HS-27A (cell line): ENCODE measurements around the gene OSR1.
"Not testable (repeated sequence)": the region's sequence is repeated elsewhere in the genome, so short reads cannot be mapped to it uniquely, and the experiment has no call there.

Experiments
- DNase-seq: peaks from one replicate; pipeline ENCODE4 v3.0.0-alpha.2; 2012; ENCODE audit warnings: low read depth, missing footprints

Gene OSR1

DNA sequence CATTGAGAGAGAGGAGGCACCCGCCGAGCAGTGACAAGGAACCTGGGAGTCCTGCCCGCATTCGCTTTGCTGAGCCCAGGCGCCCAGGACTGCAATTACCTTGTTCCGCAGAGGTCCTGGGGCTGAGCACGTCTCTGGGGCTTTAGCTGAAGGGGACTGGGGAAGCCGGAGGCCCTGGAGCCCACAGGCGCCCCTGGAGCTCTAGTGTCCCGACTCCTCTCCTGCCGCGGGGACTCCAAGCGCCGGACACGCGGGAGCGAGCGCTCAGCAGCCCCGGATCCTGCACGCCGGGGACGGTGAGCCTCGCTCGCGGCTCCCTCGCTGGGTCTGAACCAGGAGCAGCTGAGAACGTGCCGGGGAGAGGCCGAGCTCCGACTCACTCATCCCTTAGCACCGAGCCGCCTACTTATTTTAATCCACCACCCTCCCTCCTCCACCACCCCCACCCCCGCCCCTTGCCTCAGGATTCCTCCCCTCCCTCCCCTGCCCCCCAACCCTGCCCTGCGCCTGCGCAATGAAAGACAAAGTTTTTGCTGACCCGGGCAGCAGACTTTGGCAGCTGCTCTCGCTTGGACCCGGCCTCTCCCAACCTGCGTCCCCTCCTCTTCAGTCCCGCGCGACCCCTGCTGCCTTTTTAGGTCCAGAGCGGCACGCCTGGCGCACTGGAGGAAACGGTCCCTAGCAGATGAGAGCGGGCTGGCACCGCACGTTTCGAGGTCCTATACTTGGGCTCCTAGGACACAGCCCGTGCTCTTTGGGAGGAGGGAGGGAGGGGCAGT lies at the start of gene OSR1:
Gene OSR1 (minus strand): TSS at position 382 of the 779 bp plus-strand sequence. CDS start 4,818 bp downstream, outside the sequence.
- no peak for DNase-seq

DNA sequence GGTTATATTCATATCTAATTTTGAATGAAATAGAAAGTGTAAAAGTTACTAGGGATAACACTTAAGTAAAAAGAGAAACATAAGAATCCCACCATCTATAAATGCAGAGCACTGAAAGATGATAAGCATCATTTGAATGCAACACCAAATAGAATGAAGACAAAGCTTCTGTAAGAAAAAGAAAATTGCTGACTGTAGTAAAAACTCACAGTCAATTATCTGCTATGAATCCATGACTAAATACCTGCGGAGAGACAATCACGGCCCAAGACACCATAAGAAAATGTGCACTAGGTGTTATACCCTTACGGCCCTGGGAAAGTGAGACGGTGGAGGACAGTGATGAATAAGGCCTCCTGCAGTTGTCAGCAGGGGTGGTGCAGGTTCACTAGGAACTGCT lies 45.4 kb upstream of the OSR1 start:
- DNase-seq, result no peak

DNA sequence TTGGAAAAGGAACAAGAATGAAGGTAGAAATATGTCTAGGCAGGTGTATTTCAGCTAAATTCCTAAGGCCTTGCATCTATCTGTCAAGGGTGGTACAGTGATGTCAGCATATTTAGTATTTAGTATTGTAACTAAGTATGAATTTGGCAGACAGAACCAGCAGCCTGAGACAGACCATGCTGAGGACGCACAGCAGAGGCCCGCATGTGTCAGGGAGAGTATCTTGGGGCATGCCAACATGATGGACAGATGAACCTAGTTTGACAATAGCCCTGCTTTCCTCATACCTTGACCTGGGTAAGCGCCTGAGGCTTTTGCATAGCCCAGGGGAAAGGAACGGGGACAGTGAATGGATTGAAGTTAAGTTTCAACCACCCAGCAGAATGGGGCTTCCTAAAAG lies 33.8 kb upstream of the OSR1 start:
- no peak for DNase-seq

DNA sequence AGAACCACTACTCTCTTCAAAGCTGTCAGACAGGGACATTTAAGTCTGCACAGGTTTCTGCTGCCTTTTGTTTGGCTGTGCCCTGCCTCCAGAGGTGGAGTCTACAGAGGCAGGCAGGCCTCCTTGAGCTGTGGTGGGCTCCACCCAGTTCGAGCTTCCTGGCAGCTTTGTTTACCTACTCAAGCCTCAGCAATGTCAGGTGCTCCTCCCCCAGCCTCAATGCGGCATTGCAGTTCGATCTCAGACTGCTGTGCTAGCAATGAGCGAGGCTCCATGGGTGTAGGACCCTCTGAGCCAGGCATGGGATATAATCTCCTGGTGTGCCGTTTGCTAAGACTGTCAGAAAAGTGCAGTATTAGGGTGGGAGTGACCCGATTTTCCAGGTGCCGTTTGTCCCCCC lies 31.0 kb upstream of the OSR1 start:
- not testable (repeated sequence) for DNase-seq

DNA sequence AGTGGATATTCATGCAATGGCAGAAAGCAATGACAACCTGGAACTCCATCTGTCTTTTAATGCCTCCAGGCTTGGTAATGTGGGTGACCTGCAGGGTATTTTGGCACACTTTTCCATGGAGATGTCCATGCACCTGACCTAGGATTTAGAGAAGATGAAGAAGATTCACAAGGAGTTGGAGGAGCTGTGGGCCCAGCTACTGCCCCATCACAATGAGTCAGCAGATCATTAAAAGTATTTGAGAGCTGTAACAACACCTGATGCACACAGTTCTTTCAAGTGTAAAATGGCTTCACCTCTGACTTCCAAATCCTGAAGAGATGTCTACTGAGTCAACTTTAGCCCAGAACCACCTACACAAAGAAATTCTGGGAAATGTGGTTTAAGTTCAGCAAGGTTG lies 22.1 kb upstream of the OSR1 start:
- DNase-seq, result no peak

DNA sequence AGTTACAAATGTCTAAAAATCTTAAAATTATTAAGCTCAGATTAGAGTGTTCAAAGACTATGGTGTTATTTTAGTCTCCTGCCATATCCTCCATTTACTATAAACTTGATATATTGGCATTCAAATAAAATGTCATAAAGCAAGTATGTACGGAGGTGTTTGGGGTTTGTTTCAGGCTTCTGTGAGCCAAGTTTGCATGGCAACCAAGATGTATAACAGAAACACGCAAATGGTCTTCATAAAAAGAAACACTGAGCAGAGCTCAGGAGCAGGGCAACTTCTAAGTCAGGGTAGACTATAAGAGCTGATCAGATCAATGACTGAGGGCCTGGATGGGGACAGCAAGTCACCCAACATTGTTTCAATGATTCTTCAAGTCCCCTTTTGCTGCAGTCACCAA lies 20.5 kb upstream of the OSR1 start:
- DNase-seq, result no peak

DNA sequence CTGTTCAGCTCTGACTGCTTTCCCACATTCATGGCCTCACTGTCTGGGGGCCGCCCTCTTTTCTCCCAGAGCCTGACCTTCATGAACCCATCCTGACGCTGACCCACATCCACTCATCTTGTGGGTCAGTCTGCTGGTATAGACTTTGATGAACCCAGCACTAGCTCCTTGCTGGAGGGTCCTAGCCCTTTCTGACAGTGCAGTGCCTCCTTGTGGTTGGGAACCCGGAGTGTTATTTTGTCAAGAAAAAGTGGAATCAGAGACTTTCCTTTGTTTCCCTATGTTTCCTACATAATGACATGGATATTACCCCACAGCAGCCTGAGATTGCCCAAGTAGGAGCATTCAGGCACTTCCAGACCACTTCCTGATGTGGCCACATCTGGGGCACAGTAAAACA lies 19.3 kb upstream of the OSR1 start:
- DNase-seq, result no peak

DNA sequence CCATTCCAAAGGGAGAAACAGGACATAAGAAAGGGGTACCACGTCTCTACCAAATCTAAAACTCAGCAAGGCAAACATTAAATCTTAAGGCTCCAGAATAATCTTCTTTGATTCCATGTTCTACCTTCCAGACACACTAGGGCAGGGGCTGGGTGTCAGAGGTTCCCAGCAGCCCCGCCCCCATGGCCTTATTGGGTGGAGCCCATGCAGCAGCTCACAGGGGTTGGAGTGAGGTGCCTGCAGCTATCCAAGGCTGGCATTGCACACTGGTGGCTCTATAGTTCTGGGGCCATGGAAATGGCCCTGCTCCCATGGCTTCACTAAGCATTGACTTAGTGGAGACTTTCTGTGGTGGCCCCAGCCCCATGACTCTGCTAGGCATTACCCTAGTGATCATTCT lies 14.9 kb upstream of the OSR1 start:
- no peak for DNase-seq

DNA sequence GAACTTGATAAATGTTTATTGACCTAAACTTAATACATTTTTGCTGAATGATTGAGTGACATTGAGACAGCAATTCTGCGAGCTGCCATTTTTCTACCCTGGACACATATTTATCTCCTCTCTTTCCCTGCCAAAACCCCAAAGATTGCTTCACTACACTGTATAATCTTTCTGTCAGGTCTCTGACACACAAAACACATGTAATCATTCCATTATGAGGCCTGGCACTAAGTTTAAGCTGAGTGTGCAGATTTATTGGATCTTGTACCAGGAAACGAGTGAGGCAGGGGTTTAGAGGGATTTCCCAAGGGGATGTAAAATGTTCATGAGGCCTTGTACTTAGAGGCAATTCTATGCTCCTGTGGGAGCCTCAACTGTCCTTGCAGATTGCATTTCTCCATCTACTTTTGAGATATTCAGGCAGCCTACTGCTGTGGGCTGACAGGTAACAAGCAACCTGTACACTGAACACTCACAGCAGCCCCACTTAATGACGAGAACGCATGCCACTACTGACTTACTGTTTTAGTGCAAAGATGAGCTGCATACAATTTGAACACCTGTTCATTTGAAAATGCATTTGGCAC lies 13.7 kb upstream of the OSR1 start:
- DNase-seq, result no peak

DNA sequence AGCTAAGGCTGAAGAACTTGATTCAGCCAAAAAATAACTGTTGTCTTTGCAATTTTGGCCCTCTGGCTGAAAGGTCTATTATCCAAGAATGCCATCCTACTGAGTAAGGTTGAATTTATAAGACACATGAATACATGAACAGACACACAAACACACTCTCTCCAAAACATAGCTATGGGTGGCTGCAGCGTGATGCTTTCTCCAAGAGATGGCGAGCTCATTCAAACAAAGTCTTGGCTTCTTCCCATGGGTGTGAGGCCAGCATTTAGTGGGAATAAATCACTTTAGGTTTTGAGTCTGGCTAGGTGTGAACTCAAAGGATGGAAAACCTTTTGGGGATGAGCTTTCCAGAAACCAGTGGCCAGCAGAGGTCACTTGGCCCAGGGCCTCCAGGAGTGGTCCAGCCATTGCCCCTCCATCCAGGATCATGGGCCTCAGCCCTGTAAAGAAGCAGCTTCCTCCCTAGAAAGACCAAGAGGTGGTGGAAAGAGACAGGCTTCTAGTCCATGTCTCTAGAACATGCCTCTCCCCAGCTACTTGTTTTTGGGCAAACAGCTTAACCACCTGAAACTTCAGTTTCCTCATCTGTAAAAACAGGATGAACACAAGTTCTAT lies 11.0 kb upstream of the OSR1 start:
- no peak for DNase-seq

DNA sequence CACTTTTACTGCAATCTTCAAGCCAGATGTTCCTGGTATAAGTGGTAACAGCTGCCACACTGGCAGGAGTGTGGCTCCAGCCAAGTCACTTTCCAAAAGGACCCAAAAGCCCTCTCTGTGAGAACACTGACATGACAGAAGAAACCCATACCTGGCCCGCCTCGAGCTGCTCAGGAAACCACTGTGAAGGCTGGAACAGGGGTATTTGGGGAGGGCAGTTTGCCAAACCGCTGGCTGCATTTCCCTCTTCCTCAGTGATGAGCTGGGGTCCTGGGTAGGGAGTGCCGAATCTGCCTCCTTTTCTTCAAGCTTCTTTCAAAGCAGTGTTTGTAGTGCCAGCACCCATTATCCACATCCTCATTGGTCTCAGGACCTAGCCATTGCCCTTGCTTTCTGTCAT lies 10.3 kb upstream of the OSR1 start:
- DNase-seq, result no peak

DNA sequence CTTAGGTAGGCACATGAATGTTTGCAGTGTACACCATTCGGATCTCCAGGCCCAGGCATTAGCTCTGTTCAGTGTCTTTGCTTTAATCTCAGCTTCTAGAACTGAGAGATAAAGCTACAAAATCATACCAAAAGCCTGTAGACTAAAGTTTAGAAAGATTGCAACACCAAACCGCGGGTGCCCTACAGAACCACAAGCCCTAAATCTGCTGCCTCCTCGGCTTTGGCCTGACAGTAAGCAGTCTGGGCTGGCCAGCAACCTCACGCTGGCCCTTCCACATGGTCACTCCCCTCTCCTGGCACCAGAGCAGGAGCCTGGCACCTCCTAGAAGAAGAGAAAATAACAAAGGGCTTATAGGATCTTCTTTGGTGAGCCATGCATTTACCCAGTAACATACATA lies 8.9 kb upstream of the OSR1 start:
- no peak for DNase-seq

DNA sequence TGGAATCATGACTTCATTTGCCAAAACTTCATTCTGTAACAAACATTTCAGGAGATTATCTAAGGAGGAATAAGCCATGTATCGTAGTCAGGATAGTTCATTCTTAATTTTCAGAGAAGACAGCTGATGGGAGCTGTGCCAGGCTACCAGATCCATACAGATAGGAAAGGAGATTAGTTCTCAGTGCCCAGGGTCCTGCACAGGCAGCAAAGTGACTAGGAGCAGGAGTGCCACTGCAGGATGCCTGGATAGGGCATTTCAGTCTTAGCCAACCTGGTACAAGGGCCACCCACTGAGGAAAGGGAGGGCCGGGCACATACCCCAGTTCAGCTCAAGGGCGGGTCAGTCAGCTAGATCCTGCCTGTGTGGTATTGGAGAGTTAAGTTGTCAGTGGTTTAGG lies 6.7 kb upstream of the OSR1 start:
- no peak for DNase-seq

DNA sequence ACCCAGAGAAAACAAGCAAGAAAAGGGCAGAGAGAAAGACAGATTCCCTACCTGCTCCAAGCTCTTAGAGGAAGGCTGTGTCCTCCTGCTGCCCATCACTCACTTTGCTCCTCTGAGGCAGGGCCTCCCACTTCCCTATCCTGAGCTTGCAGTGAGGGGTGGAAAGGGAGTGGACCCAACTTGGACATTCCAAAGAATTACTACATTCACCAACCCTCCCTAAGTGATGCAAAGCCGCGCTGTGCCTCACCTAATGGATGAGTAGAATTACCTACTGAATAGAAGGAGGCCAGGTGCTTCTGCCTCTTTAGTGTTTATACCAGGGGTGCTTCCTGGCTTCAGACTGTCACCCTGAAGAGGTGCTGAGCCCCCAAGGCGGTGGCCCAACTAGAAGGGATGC lies 5.6 kb upstream of the OSR1 start:
- DNase-seq, result no peak

DNA sequence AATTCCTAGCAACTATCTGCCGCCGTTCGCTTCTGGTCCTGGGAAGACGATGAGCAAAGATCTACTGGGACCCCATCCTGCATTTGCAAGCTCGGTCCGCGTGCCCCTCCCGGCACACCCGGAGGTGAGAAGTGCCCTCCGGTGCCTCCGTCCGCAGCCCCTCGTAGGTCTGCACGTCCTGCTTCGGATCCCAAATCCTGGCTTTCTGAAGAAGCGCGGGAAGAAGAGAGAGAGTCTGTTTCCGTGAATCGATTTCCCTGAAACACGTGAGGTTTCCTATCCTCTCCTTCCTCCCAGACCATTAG lies 5.0 kb upstream of the OSR1 start:
- no peak for DNase-seq

DNA sequence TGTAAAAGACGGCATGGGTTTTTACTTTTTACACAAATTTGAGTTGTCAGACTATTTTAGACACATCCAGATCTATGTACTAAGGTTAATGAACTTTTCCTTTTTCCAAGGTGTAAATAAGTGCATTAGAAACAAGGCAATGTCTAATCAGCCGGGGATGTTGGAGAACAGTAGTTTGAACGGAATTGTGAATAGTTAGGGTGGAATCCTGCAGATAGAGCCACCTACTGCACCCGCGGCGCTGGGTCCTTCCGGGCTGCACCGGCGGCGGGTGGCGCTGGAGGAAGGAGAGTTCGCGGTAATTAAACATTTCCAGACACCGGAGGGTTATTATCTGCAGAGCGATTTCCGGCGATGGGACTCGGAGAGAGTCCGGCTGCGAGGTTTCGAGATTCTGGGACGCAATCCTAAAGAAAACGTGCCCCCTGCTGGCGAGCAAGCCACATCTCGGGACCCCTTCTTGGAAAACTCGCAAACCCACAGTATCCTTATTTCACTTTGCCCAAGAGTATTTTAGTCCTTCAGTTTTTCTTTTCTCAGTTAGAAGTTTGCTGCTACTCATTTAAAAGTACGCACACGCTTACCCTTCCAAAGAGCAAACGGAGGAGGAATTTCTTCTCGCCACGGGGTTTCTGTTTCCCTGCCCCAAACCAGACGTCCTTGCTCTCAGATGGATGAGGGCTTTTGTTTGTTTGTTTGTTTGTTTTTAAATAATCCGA lies 4.5 kb upstream of the OSR1 start:
- peak; percentile 71 for DNase-seq

DNA sequence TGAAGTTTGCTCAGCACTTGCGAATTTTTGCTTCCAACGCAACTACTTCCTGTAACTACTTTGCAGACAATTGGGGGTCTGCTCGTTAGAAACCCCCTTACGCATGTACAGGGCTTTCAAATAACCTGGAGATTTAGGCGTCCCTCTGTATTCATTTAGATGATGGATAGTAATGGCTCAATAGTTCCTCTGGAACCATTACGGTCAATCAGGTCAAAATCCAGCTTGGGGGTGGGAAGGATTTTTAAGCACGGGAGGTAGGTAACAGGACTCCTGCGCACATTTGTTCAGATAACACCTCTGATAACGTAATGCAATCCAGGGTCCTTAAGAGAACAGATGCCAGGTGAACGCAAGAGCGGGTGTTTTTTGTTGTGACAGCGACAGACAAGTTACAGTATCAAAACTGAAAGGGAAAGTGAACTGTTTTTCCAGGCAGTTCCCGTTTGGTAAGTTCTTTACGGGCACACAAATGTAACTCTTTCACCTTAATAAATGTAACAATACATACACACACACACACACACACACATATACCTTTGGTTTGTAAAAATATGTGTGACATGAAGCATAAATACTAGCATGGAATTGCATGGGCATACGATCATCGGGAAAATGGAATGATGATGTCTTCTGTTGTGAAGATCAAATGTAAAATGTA lies 3.8 kb upstream of the OSR1 start:
- no peak for DNase-seq

DNA sequence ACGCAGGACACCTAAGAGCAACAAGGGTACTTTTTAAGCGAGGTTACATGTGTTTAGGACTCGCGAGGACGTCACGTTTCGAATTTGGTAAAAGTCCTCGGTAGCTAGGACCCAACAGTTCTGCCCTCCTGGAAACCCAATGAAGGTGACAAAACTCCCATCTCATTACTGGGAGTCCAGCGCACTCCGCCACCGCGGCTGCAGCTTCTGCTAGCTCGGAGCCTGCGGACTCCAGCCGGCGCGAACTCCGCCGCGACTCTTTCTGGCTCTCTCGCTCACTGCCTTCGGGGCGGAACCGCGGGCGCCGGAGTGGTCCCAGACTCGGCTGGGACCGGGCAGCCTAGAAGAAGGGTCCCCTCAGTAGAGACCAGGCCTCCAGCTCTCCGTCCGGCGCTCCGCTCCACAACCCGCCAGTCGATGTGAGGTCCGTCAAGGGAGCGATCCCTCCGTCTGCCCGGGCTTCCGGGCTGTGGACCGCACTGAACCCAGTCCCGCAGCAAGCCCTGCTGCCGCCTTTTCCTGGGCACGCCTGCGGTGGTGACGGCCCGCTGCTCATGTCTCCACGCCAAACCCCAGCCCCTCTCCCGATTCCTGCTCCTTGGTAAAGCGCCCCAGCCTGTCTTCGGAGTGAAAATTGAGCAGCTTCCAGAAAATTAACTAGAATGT lies 3.0 kb upstream of the OSR1 start:
- no peak for DNase-seq

DNA sequence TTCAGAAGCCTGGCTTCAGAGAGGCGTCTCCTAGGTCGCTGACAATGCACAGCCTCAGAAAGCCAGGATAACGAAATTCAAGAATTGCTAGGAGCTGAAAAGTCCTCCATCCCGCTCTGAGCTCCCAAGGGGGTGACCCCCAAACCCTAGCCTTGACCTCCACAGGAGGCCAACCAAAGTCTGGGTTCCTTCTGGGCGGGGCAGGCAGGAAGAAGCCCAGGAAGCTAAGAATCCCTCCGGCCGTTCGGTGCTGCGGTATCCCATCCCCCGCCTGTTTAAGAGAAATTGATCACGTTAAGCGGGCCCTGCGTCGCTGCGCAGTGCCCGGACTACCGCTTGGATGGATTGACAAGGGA lies 2.5 kb upstream of the OSR1 start:
- DNase-seq, result no peak

DNA sequence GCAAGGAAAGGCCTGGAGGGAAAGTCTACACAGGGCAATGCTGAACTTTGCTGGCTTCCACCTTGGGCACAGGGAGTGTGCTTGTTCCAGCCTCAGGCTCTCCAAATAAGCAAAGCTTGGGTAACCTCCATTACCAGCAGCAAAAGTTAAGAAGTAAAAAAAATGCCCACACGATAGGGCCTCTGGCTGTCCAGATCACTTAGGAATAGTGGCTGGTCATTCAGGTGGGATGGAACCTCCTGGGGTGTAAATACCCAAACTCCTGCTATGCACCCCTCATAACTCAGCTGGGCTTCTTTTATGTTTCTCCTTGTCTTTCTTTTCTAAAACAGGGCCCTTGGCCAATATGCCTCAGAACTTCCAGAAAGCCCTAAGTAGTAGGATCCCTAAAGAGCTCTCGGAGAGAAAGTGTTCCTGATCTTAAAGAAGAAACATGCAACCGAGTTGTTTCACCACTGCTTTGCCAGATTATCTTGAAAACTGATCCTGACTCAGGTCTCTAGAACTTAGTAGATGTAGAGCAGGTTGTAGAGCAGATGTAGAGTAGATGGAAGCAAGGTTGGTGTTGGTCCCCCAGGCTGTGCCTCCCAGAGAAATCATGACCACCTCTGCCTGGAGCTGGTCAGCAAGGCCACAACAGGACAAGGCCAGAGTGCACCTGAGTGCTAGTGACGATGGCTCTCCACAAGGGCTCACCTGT lies 2.0 kb upstream of the OSR1 start:
- no peak for DNase-seq

DNA sequence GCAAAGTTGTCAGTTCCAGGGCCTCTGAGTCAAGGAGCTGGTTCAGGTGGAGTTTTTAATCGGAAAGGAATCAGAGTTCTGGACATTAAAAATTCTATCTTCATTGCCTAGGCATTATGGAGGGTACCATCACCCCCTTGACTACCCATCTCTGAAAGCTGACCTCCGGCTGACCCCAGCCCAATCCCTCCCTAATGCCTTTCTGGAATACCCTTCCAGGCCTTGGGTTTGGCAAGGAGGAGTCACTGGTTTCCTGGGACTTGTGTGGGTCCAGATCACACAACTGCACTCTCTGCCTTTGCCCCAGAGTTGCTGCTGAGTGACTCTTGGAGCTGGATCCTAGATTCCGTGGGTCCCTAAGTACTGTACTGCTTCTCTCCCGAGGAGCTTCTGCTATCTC lies 1.0 kb upstream of the OSR1 start:
- DNase-seq, result no peak

DNA sequence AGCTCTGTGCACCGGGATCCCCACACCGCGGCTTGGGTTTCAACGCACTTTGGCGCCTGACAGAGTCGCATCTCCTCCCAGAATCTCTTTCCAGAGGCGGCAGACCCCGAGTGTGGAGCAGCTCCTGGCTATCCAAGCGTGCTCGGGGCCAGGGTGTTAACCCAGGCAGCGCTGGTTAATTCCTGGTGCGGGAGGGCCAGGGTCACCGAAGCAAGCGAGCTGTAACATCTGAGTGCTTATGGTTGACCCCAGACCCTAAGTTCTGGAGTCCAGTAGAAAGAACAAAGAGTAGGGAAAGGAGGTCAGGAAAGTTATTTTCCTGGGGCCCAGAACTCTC lies 566 bp upstream of the OSR1 start:
- no peak for DNase-seq
